Activated CD8-positive, alpha-beta memory T cell treated with anti-CD3 and anti-CD28 coated beads for 4 hours (primary cell): ENCODE measurements around the gene MIOX.
A peak's percentile ranks its signal among the peaks of the same experiment; 100 is the strongest.

Source experiments
- DNase-seq, 2 donors: peaks; one replicate each; pipeline ENCODE4 v3.0.0-alpha.2; 2020; ENCODE audit warnings: low read depth in 2 of 2

The MIOX gene

GRCh38 chr22:50489363-50490243 lies 2.9 kb downstream of the MIOX start:
- DNase-seq = no peak

DNA sequence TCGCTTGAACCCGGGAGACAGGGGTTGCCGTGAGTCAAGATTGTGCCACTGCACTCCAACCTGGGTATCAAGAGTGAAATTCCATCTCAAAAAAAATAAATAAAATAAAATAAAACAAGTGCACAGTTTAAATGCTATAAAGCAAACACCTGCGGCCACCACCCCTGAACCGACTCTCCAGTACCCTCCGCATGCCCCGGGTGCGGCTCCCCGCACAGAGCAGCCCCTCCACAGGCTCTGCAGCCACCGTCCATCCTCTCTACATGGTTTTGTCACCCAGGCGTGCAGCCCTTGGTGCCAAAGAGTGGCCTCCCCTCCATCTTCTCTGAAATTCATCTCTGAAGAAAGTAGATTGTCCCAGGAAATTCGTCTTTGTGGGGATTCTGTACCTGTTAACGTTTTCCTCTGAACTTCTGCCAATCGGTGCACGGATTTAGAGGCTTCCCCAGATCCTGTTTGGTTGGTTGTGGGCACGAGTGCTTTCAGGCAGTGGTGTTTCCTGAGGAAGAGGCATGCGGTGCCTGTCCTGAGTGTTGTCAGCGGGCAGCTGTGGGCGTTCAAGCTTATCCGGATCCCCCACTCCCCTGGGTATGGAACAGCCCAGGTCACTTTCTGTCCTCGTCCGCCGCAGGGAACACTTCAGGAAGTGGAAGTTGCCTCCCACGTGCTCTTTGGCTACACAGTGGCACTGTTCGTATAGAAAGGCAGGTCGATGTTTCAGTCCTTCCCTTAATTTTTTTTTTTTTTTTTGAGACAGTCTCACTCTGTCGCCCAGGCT lies 4.1 kb downstream of the MIOX start:
- no peak for DNase-seq

- DNase-seq = no peak
Measured at GRCh38 chr22:50497093-50497492, 10.4 kb downstream of the MIOX start.

GRCh38 chr22:50498322-50498890 lies 11.7 kb downstream of the MIOX start:
- DNase-seq = peak; percentile 39 to 51

DNA sequence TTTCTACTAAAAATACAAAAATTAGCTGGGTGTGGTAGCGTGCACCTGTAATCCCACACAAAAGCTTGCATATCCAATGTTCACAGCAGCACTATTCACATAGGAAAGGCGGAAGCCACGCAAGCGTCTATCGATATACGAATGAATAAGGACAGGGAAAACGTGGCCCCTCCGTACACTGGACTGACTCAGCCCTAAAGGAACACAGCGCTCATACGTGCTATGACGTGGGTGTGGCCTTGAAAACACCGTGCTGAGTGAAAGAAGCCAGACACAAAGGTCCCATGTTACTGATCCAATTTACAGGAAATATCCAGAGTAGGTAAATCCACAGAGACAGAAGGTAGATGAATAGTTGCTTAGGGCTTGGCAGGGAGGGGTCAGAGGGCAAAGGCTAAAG lies 13.8 kb downstream of the MIOX start:
- no peak for DNase-seq

DNA sequence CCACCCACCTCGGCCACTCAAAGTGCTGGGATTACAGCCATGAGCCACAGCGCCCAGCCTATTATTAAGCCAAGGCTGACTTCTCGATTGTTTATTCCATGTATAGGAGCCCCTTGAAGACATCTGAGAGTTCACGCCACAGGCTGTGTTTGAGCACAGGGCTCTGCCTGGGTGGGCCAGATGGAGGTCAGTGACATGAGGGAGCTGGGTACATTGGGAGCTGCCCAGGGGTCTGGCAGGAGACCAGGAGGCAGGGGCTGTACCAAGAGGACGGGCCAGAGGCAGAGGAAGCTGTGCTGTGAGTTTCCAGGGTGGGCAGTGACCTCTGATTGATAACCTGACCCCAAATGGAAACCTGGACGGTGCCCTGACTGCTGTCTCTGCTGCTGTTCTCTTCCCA lies 15.4 kb downstream of the MIOX start:
- DNase-seq = no peak

DNA sequence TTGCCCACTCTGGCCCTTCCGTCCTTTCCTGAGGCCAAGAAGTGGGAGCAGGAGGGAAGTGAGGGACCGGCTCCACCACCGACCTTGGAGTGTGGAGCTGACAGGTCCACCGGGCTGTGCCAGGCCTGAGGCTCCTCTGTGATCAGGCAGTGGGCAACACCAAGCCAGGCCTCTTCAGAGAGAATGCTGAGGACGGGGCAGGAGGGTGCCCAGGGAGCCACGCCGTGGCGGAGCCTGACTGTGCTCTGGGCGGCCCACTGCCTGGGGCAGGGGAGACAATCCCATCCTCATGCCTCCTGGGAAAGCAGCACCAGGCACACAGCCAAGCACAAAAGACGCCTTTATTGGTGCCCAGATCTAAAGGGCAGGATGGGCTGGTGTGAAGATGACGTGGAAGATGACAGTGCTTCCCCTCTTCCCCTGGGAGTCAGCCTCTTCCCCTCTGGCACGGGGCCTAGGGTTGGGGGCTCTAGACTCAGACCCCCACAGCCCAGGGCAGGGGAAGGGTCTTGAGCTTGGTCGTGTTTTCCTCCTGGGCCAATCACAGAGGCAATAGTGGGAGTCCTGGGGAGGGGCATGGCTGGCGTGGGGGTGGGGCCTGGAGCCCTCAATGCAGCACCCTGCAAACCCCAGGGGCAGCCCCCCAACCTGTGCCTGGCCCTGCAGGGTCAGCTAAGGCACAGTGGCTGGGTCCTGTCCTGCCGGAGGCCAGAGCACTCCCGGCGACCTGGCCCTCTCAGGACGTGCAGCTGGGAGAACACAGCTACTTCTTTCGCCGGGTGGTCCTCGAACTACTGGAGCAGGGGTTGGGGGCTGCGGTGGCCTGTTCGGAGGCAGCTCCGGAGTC lies 16.2 kb downstream of the MIOX start:
- no peak for DNase-seq

DNA sequence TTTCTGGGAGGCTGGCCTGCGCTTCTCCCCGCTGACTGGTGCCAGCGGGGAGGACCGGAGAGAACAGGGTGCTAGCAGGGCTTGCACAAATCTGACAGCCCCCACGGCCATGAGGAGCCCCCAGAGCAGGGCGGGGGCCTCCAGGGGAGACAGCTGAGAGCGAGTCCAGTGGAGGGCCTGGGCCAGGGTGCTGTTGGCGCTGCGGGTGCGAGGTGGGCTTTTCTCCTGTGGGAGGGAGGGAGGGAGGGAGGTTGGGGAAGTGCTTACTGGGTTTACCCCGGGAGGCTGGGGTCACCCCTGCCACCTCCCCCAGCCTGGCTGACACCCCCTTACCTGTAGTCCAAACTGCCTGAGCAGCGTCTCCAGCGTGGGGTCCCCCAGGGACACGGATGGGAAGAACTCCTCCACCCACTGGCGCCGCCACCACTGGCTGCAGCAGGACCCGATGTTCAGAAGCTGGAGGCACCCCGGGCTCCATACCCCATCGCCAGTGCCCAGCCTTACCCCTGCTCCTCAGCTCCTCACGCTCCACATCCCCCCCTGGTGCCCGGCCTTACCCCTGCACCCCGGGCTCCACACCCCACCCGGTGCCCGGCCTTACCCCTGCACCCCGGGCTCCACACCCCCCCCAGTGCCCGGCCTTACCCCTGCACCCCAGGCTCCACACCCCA lies 17.0 kb downstream of the MIOX start:
- no peak for DNase-seq

GRCh38 chr22:50504369-50505211 lies 17.9 kb downstream of the MIOX start:
- no peak for DNase-seq

DNA sequence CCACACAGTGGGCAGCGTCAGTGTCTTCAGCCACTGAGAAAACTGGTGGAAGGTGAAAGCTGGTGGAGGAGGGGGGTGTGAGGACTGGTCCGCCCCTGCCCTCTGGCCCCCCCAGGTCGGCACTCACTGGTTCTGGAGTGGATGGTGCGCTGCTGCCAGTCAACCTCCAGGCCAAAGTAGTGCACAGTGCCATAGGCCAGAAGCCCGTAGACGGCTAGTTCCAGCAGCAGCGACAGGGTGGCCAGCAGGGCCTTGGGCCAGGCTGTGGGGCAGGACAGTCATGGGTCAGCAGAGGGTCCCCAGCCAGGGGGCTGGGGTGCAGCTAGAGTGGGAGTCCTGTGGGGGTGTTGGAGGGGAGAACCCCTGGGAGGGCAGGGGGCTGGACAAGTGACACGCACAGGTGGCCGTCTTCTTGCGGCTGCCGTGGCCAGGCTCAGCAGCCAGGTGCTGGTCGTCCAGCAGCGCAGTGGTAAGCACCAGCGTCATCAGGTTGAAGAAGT lies 18.7 kb downstream of the MIOX start:
- DNase-seq = no peak

GRCh38 chr22:50505776-50506610 lies 19.3 kb downstream of the MIOX start:
- DNase-seq = no peak

- DNase-seq = no peak
Measured at GRCh38 chr22:50506611-50507420, 20.2 kb downstream of the MIOX start.

GRCh38 chr22:50507421-50507990 lies 20.8 kb downstream of the MIOX start, which contains the start of gene LMF2:
TSS of gene LMF2 (minus strand) at chr22:50507702. CDS start at chr22:50507675, 27 bp downstream.
- DNase-seq = peak; percentile 85 to 88

DNA sequence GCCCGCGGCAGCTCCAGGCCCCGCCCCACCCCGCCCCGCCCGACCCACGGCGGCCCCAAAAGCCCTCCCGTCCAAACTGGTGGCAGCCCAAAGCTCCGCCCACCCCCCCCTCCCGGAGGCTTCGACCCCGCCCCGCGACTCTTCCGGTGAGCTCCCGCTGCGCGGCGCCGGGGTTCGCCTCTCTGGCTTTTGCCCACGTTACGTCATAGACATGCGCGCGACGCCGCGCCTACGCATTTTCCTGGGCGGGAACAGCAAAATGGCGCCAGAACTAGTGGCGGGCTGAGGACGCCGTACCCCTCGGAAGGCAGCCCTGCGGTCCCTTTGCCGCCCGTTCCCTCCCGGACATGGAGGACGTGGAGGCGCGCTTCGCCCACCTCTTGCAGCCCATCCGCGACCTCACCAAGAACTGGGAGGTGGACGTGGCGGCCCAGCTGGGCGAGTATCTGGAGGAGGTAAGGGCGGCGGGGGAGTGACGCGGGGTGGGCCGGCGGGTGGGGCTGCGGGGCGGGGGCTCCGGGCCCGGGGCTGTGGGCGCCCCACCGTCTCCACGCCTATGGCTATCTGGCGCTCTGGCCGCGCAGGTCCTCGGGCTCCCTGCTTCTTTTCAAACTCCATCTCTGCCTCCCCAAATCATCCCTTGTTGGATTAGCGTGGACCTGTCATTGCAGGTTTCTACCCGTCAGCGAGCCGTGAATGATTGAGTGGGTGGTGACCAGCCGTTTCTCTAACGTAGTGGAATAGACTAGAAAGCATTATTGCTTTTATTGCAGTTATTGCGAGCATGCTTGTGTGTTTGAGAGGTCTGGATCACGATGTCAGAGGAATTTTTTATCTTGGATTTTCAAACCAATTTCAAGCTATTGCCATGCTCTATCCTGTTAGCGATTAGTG lies 21.6 kb downstream of the MIOX start, which contains the start of gene NCAPH2:
Gene NCAPH2 (plus strand): TSS at position 234 of the 894 bp plus-strand sequence. CDS start 114 bp downstream, at position 348.
- peak; percentile 96 to 97 for DNase-seq

- DNase-seq = no peak
Measured at GRCh38 chr22:50508897-50509296, 22.2 kb downstream of the MIOX start.

GRCh38 chr22:50513175-50513574 lies 26.5 kb downstream of the MIOX start:
- no peak for DNase-seq

DNA sequence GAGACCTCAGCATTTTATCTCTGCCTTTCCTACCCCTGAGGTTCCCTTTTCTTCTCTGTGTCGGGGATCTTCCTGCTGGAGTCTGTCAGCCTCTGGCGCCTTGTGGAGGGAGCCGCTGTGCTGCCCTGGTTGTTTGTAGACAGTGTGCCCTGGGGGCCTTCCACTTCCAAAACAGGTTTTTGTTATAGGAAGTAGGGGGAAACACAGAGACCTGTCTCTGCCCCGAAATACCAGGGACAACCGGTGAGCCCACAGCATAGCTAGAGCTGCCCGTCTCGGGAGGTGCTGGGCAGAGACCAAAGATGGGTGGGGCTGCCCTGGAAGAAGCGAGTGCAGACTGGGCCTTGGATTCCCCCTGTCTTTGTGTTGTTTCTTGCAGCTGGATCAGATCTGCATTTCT lies 29.4 kb downstream of the MIOX start:
- no peak for DNase-seq
